ENCODE data around the gene FAM222B.
A peak's percentile ranks its signal among the peaks of the same experiment; 100 is the strongest.

GRCh38 chr17:28717578-28718332 is 124.8 kb downstream of the FAM222B start, which contains the start of gene RAB34:
- TF ChIP-seq CTCF (conservative IDR thresholded peaks at IDR 0.05; ENCODE audit: low read depth, low read length) (peak; percentile 37), EZH2phosphoT487 (IDR thresholded peaks at IDR 0.05; ENCODE audit: borderline replicate concordance, low read length) (no peak)

All from PC-3 (cell line).